Keratinocyte (primary cell): ENCODE measurements around the gene METTL4. TPM values are rescaled to one million over a fixed set of nuclear protein-coding genes. Genes with fewer than 3 reads are reported as not detected.

Experiments
- DNase-seq: peaks from one replicate; pipeline ENCODE4 v3.0.0-alpha.2; 2011; ENCODE audit warnings: low read depth, missing footprints, low spot score
- FAIRE-seq: peaks from 2 replicates; lab custom pipeline; 2011; peaks lifted over from hg19 to GRCh38; lab: Jason Lieb, UNC
- H2AFZ ChIP-seq: 2 replicates; pipeline ENCODE4 v1.6.0; 2012; ENCODE audit warnings: low read length, control low read depth, inconsistent platforms; ENCODE audit not compliant: control insufficient read depth
- H3K27ac ChIP-seq: 2 replicates; pipeline ENCODE4 v1.5.1; 2011; ENCODE audit warnings: low read length; ENCODE audit not compliant: control insufficient read depth, insufficient read depth
- H3K27me3 ChIP-seq: 3 replicates; pipeline ENCODE4 v1.6.0; 2011; ENCODE audit warnings: low read length; ENCODE audit not compliant: control insufficient read depth, insufficient read depth; ENCODE audit errors: extremely low read depth
- H3K36me3 ChIP-seq, 2 experiments: 2 replicates in 1 of 2; 3 replicates in 1 of 2; pipeline ENCODE4 v1.5.1; 2011; ENCODE audit warnings: low read length in 2 of 2, mild to moderate bottlenecking in 1 of 2; ENCODE audit not compliant: control insufficient read depth in 2 of 2, insufficient read depth in 2 of 2; ENCODE audit errors: extremely low read depth in 1 of 2
- H3K4me1 ChIP-seq: 3 replicates; pipeline ENCODE4 v1.5.1; 2011; ENCODE audit warnings: low read length; ENCODE audit not compliant: control insufficient read depth, insufficient read depth; ENCODE audit errors: extremely low read depth
- H3K4me2 ChIP-seq: 3 replicates; pipeline ENCODE4 v1.6.0; 2011; ENCODE audit warnings: low read depth, low read length; ENCODE audit not compliant: control insufficient read depth, insufficient read depth; ENCODE audit errors: extremely low read depth
- H3K4me3 ChIP-seq, 3 experiments: fragments of 200-600 bp in 1 of 3; sonication (generic) in 1 of 3; 2 replicates in 2 of 3; 3 replicates in 1 of 3; pipeline ENCODE4 v1.5.1; 2011 to 2016; ENCODE audit warnings: low read length in 3 of 3, mild to moderate bottlenecking in 3 of 3, control low read depth in 2 of 3, inconsistent platforms in 1 of 3, low read depth in 1 of 3, mixed read lengths in 1 of 3, mixed run types in 1 of 3, moderate library complexity in 1 of 3; ENCODE audit not compliant: control insufficient read depth in 2 of 3, insufficient read depth in 2 of 3; ENCODE audit errors: extremely low read depth in 1 of 3
- H3K79me2 ChIP-seq: 2 replicates; pipeline ENCODE4 v1.6.0; 2012; ENCODE audit warnings: low read length; ENCODE audit not compliant: control insufficient read depth, insufficient read depth
- H3K9ac ChIP-seq: 3 replicates; pipeline ENCODE4 v1.6.0; 2011; ENCODE audit warnings: low read length; ENCODE audit not compliant: control insufficient read depth, insufficient read depth; ENCODE audit errors: extremely low read depth
- H3K9me1 ChIP-seq: 3 replicates; pipeline ENCODE4 v1.6.0; 2011; ENCODE audit warnings: low read length; ENCODE audit not compliant: control insufficient read depth, insufficient read depth; ENCODE audit errors: extremely low read depth
- H3K9me3 ChIP-seq: 2 replicates; pipeline ENCODE4 v1.5.1; 2012; ENCODE audit warnings: low read depth, low read length; ENCODE audit not compliant: control insufficient read depth
- H4K20me1 ChIP-seq: 3 replicates; pipeline ENCODE4 v1.6.0; 2011; ENCODE audit warnings: low read length; ENCODE audit not compliant: control insufficient read depth, insufficient read depth; ENCODE audit errors: extremely low read depth
- EZH2 ChIP-seq: IDR thresholded peaks from one replicate; pipeline ENCODE4 v1.6.1; 2012; ENCODE audit warnings: inconsistent platforms, mild to moderate bottlenecking, low read length, moderate library complexity
- dilution Hi-C: fragments of 300-500 bp; cut with MboI; formaldehyde crosslinking; loops from one replicate; pipeline ENCODE4 v1.7.0; 2020; ENCODE audit warnings: low sequenced_read_pairs; ENCODE audit not compliant: extremely low pct_ligation_motif_present
- polyA plus RNA-seq, 5 experiments: library from polyadenylated mRNA; depleted of rRNA in 3 of 5; stranded (reverse) in 3 of 5; stranded (forward) in 1 of 5; unstranded in 1 of 5; fragments of >200 nt; gene quantifications; 1 replicate in 1 of 5; 2 replicates in 3 of 5; 3 replicates in 1 of 5; pipeline versions ENCODE4 v1.2.1 to v1.2.3, GENCODE V29; 2011 to 2012; ENCODE audit warnings: missing spikeins in 2 of 5, low read depth in 1 of 5, low replicate concordance in 1 of 5
- TF ChIP-seq, protein P1 (sequence below), 3 experiments: IDR thresholded peaks in 1 of 3; conservative IDR thresholded peaks in 1 of 3; optimal IDR thresholded peaks in 1 of 3; 2 replicates in 2 of 3; 3 replicates in 1 of 3; pipeline versions ENCODE3 to v1.5.1; 2011; ENCODE audit warnings: low read length in 3 of 3, mild to moderate bottlenecking in 3 of 3, moderate library complexity in 2 of 3, control low read depth in 1 of 3, inconsistent platforms in 1 of 3; ENCODE audit not compliant: insufficient read depth in 2 of 3; ENCODE audit errors: extremely low read depth in 1 of 3

Gene METTL4
- polyA plus RNA-seq, 1 donor (not counting 4 experiments of a cell fraction or from before 2014, with no cell fraction given) = 10.2 TPM

DNA sequence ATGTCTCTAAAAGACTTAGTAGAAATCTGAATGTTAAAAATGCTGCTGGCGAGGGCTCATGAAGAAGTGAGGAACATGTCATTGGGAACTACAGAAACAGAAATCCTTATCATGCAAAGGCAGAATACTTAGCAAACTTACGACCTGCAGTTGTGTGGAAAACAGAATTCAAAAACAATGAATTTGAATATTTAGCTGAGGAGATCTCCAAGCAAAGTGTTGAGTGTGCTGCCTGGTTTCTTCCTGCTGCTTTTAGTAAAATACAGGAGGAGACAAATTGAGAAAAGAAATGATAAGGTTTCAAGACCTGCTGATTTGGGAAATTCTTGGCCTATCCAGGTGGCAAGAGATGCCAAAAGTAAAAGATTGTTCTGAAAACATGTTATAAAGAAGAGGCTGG lies 38.5 kb downstream of the METTL4 start:
- H3K4me3 ChIP-seq = no peak overlapping the region
- H3K9me3 ChIP-seq = no peaks in the 10 kb centered on the region
- FAIRE-seq (no peak), DNase-seq (no peak)
- no peaks in the 10 kb centered on the region for H3K9me1 ChIP-seq
- no peaks in the 10 kb centered on the region for H3K4me1 ChIP-seq
- no peaks in the 10 kb centered on the region for H4K20me1 ChIP-seq
- H3K79me2 ChIP-seq = no peaks in the 10 kb centered on the region
- no peaks in the 10 kb centered on the region for H3K27me3 ChIP-seq
- H2AFZ ChIP-seq = no peak overlapping the region
- no peak overlapping the region for H3K4me2 ChIP-seq
- H3K27ac ChIP-seq = no peak overlapping the region
- dilution Hi-C loops = no loop called here
- H3K36me3 ChIP-seq = peaks cover 0 to 2% of the 10 kb centered on the region in 2 experiments
- TF ChIP-seq, protein P1, sequence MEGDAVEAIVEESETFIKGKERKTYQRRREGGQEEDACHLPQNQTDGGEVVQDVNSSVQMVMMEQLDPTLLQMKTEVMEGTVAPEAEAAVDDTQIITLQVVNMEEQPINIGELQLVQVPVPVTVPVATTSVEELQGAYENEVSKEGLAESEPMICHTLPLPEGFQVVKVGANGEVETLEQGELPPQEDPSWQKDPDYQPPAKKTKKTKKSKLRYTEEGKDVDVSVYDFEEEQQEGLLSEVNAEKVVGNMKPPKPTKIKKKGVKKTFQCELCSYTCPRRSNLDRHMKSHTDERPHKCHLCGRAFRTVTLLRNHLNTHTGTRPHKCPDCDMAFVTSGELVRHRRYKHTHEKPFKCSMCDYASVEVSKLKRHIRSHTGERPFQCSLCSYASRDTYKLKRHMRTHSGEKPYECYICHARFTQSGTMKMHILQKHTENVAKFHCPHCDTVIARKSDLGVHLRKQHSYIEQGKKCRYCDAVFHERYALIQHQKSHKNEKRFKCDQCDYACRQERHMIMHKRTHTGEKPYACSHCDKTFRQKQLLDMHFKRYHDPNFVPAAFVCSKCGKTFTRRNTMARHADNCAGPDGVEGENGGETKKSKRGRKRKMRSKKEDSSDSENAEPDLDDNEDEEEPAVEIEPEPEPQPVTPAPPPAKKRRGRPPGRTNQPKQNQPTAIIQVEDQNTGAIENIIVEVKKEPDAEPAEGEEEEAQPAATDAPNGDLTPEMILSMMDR (optimal IDR thresholded peaks at IDR 0.05 in 1 of 3, IDR thresholded peaks at IDR 0.05 in 1 of 3, conservative IDR thresholded peaks at IDR 0.05 in 1 of 3; ENCODE audit: extremely low read depth in 1 of 3, insufficient read depth in 2 of 3, low read length in 3 of 3) = no peak
- no peak for TF ChIP-seq EZH2
- no peak overlapping the region for H3K9ac ChIP-seq

DNA sequence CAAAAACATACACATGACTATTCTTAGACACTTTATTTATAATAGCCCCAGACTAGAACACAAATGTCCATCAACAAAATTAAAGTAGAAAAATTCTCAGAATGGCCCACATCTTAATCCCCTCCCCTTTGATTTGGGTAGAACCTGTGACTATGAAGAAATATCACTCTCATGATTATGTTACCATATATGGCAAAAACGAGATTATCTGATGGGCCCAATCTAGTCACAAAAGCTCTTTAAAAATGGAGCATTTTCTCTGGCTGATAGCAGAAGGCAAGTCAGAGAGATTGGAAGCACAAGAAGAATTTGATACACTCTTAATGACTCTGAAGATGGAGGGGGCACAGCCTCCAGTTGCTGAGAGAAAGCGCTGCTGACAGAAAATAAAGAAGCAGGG lies 39.6 kb downstream of the METTL4 start:
- FAIRE-seq = no peak
- H3K9me3 ChIP-seq = no peaks in the 10 kb centered on the region
- no peak overlapping the region for H2AFZ ChIP-seq
- no peaks in the 10 kb centered on the region for H3K79me2 ChIP-seq
- H3K27ac ChIP-seq = no peak overlapping the region
- H3K9ac ChIP-seq = no peak overlapping the region
- no peak overlapping the region for H3K4me3 ChIP-seq
- H3K36me3 ChIP-seq = peaks cover 0 to 2% of the 10 kb centered on the region in 2 experiments
- H3K27me3 ChIP-seq = no peaks in the 10 kb centered on the region
- TF ChIP-seq, protein P1 (optimal IDR thresholded peaks at IDR 0.05 in 1 of 3, IDR thresholded peaks at IDR 0.05 in 1 of 3, conservative IDR thresholded peaks at IDR 0.05 in 1 of 3; ENCODE audit: extremely low read depth in 1 of 3, insufficient read depth in 2 of 3, low read length in 3 of 3) = no peak
- no peak for TF ChIP-seq EZH2
- no peak overlapping the region for H3K4me2 ChIP-seq
- H4K20me1 ChIP-seq = no peaks in the 10 kb centered on the region
- dilution Hi-C loops = no loop called here
- no peaks in the 10 kb centered on the region for H3K4me1 ChIP-seq
- DNase-seq = no peak
- H3K9me1 ChIP-seq = no peaks in the 10 kb centered on the region
